Measurements from ENCODE around the gene ARL3.

ARL3 gene

DNA sequence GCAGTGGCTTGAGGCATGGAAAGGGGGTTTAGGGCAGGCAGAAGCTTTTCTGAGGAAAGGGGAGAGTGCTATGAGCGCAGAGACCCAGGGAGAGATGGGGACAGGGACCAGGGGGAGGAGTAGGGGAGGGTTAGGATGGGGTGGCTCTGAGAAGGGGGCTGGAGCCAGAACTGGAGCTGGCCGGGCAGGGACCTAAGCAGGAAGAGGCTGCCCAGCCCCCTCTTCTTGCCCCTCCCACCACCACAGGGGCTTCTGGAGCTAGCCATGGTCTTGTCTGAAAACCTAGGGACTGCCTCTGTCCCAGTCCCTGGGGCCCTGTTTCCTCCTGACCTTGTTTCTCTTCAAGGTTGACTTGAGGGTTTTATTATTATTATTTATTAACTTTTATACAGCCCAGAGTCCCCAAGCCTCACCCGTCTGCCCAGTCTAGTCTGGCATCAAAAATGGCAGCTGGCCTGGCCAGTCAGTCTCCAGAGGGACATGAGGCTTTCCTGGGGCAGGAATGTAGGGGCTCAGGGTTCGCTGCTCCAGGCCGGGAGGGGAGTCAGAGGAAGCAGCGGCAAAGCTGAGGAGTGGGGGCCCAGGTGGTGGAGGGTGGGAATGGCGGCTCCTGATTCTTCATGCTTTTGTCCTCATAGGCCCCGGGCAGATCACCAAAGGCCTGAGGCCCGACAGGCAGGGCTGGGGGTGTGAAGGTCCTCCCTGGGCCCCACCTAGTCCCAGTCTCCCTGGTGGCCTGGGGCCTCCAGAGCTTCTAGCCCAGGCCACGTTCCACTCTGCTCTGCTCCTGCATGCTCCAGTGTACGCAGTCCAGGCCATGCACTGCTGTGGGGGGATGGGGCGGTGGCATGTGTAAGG, 64.2 kb downstream of the ARL3 start:
- DNase-seq: no peak

DNA sequence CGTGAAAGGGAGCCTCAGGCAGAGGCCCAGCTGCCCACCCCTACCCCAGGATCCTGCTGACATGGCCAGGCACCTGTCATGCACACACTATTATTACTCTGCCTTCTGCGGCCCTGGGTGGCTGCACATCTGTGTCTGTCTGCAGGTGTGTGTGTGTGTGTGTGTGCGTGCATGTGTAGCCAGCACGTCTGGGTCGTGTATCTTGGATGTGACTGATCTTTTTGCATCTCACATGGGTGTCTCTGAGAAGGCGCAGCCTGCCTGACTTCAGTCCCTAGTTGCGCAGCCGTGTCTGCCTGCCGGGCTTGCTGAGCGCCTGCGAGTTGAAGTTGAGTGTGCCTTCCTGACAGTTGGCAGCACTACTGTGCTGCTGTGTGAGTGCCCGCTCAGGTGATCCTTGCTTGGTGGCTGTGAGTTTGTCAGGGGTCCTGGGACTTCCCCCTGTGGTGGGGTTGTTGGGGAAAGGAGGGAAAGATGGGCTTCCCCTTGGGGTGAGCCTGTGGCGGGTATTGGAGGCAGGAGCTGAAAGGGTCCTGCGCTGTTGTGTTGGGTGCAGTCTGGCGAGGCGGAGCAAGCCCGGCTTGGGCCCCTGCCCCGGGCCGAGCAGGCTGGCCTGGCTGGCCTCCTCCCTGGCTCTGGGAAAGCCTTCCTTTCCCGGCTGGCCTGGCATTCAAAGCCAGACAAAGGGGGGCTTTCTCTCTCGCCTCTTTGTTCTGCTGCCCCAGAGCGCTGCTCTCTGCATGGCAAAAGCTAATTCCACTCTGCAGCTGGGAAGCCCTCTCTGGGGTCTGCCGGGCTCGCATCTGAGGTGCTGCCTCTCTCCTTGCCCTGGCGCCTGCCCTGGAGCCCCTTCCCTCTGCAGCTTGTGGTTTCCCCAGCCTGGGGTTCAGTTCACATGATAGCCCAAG, 65.1 kb downstream of the ARL3 start:
- DNase-seq: no peak

DNA sequence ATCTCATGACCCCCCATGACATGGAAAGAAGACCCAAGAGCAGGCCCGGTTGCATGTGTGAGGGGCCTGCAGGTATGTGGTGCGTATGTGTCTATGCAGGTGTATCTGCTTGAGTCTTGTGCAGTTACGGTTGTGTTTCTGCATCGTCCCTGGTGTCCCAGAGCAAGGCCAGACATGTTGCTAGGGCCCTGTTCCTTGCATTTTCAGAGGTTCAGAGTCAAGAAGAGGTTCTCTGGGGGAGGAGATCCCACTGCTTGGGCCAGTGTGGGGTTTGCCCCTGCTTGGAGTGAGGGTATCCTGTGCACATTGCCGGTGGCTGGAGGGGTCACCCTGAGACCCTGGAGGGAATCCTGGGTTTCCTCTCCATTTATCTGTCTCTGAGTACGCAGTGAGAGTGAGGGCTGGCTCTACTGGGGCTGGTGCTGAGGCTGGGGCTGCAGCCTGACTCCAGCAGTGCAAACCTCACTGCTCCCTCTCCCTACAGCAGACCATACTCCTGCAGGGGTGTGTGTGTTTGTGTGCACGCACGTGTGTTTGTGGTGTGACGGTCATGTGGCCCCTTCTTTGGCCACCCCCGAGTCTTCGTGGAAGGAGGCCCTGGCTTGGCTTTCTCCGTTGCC, 65.8 kb downstream of the ARL3 start:
- DNase-seq: no peak

DNA sequence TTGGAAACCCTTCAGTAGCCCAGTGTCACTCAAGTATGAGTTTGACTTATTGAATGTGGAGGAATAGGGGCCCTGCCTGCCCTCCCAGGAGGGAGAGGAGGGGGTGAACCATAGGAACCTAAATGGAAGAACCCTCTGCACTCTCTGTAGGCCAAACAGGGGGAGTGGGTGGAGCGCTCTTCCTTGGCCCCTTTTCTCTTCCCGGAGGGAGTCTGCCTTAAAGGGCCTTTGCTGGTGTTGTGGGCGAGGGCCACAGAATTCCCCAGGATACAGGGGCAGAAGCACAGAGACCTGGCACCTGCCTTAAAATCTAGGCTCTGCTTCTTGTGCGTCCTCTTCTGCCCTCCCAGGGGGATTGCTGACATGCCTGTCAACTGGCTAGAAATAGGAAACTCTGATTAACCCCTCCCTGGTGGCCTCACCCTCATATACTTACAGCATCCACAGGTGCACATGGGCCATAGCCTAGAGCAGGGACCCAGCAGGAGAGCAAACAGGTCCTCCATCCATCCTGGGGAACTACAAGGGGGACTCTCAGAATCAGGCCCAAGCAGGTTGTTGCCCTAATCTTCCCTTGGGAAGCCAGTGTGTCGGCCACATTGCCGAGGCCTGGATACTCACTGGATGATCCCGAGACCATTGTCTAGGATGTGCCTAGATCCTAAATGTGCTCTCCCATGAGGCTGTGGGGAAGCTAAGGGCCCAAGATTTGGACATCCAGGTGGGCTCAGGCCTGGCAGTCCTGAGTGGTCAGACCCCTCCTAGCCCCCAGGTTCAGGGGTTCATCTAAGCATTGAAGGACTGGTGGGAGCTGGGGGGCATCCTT, 66.5 kb downstream of the ARL3 start:
- DNase-seq: no peak

DNA sequence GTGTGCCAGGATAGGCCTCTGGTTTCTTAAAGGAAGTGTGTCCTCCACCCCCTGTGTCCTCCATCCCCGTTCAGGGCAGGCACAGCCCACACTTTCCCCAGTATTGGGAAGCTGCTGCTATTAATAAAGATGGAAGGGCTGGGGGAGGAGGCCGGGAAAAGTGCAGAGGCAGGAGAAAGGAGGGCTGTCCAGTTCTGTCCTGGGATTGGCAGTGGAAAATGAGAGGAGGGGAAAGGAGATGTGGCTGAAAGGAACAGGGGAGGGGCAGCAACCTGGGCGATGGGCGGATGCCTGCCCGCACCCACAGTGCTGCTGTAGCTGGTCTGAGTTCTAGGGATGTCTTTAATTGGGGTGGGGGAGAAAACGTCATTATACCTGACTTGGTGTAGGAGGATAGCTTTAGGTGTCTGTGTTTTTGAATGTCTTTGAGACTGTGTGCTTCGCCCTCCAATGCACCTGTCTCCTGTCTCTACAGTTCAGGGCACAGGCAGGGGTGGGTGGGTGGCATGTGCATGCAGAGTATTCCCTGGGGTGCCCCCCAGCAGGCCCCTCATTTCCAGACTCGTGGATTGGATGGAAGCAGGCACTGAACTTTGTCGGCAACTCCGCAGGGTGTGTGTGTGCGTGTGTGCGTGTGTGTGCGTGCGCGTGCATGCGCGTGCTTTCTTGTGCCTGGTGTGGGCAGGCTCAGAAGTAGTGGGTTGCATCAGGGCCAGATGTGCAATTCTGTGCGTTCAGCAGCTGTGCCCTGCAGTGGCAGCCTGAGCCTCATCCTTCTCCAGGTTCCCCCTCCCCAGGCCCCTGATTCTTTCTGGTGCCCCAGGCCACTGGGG, 67.4 kb downstream of the ARL3 start:
- no peak for DNase-seq

DNA sequence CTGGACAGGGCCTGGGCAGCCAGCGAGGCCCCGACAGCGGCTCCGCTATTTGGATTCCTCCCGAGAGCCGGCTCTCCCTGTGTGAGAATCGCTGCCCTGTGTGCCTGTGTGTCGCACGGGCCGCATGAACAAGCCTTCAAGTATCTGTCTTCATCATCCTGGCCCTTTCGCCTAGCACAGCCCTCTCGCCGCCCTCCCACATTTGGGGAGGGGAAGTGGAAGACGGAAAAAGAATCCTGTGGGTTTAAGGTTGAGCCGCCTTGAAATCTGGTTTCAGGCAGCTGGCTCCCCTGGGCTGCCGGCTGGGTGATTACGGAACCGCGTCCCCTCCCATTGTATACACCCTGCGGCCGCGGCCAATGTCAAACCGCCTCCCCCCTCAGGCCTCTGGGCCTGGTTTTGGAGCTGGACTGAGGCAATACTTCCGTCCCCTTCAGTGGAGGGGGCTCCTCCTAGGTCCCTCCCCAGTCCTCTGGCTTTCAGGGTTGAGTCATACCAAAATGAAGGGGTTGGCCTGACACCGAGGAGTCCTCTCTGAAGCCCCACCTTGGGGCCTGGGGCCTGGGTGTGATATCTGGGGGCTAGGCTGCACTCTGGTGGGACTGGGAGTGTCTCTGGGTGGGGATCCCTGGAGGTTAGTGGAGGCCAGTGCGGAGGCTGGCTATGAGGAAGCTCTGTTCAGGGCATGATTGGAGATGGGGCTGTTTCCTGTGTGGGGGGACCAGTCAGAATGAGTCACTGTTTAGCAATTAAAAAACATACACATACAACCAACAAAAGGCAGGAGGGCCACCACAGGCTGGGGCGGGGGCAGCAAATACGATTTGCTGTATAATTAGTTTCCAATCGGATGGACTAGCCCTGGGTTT, 68.2 kb downstream of the ARL3 start:
- peak; percentile 91 for DNase-seq

DNA sequence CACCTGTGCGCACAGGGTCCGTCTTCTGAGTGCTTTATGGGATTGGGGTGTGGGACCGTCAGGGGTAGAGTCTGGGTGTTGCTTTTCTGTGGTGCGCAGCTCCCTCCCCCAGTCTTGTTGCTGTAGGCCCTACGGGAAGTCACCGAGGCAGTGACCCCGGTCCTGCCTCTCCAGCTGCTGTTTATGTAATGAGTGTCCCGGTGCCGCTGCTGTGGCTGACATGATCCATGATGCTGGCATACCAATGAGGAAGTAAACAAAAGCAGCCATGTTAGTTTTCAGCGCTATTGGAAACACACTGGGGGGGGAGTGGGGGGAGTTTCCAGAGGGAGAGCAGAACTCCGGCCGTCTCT, 68.8 kb downstream of the ARL3 start:
- DNase-seq: no peak

DNA sequence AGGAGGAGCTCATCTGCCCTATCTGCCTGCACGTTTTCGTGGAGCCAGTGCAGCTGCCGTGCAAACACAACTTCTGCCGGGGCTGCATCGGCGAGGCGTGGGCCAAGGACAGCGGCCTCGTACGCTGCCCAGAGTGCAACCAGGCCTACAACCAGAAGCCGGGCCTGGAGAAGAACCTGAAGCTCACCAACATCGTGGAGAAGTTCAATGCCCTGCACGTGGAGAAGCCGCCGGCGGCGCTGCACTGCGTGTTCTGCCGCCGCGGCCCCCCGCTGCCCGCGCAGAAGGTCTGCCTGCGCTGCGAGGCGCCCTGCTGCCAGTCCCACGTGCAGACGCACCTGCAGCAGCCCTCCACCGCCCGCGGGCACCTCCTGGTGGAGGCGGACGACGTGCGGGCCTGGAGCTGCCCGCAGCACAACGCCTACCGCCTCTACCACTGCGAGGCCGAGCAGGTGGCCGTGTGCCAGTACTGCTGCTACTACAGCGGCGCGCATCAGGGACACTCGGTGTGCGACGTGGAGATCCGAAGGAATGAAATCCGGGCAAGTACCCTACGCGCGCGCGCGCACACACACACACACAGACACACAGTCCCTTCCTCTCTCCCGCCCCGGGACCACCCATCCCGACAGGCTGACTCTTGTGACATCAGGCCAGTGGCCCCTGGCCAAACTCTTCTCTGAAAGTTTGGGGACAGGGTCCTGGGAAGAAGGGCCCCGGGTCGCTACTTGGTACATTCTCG, 69.4 kb downstream of the ARL3 start:
- peak; percentile 17 for DNase-seq

DNA sequence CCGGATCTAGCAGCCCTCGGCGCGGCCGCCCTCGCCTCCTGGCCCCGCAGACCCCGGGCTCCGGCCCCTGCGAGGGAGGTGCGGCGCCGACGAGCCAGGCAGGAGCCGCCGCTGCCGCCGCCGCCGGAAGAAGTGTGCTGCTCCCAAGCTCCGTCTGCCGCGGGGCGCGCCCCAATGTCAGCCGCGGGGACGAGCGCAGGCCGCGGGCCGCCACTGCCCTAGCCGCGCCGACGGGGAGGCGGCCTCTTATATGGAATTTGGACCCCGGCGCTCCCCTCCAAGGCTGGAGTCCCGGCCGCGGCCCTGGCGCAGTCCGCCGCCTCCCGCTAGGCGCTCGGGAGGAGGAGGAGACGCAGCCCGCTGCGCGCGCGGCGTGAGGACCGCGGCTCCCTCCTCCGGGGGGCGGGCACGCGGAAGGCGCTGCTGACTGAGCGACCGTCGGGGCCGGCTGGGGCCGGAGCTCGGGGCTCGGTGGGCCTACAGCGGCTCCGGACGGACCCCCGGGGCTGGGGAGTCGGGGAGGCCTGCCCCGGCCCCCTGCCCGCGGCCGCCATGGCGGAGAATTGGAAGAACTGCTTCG, 70.0 kb downstream of the ARL3 start, which contains the start of gene TRIM8:
Gene TRIM8 (plus strand): TSS at position 414 of the 580 bp plus-strand sequence. CDS start 139 bp downstream, at position 553.
- DNase-seq: no peak

DNA sequence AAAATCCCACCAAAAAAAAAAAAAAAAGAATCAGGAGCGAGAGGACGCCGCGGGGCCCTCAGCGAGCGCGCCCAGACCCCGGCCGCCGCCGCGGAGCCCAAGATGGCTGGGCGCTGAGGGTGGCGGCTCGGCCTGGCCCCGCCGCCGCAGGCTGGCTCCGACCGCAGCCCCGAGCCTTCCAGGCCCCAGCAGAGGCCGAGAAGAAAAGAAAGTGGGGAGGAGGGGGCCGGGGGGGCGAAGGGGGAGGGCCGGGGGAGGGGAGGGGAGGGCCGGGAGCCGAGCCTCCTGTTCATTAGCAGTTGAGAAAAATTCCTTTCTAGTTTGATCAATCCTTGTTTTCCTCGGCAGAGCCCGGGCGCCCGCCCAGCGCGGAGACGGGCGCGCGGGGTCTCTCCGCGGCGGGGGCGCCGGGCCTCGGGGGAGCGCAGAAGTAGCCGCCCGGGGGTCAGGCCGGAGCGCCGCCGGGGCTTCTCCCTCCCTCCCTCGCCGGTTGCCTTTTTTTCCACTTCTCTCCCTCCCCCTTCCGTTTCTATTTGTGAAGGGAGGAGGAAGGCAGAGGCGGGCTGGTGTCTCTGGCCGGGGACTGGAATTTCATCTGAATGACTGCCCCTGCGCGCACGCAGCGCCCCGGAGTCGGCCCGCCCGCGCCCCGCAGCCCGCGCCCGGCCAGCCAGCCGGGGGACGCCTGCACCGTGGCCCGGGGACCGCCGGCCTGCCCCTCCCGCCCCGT, 70.7 kb downstream of the ARL3 start:
- no peak for DNase-seq

DNA sequence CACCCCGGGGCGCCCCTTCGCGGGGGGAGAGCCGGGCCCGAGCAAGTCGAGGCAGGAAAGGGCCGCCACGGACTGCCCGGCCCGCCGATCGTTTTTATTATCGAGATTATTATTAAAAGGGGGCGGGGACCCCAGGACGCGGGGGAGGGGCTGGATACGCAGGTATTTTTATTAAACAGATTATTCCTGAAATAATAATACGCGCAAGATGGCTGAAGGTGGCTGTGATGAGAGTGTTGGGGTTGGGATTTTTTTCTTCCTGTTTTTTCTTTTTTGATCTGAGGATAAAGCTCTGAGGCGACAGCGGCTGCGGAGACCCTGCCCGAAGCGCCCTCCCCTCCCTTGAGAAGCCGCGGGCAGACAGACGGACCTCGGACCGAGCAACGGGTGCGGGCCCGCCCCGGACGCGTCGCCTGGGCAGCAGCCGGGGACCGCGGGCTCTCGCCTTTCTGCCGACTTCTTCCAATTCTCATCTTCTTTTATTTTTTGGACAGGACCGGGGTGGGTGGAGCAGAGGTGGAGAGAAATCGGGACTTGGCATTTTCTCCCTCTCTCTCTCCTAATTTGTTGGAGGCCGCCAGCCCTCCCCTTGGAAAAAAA, 71.4 kb downstream of the ARL3 start:
- DNase-seq: no peak

DNA sequence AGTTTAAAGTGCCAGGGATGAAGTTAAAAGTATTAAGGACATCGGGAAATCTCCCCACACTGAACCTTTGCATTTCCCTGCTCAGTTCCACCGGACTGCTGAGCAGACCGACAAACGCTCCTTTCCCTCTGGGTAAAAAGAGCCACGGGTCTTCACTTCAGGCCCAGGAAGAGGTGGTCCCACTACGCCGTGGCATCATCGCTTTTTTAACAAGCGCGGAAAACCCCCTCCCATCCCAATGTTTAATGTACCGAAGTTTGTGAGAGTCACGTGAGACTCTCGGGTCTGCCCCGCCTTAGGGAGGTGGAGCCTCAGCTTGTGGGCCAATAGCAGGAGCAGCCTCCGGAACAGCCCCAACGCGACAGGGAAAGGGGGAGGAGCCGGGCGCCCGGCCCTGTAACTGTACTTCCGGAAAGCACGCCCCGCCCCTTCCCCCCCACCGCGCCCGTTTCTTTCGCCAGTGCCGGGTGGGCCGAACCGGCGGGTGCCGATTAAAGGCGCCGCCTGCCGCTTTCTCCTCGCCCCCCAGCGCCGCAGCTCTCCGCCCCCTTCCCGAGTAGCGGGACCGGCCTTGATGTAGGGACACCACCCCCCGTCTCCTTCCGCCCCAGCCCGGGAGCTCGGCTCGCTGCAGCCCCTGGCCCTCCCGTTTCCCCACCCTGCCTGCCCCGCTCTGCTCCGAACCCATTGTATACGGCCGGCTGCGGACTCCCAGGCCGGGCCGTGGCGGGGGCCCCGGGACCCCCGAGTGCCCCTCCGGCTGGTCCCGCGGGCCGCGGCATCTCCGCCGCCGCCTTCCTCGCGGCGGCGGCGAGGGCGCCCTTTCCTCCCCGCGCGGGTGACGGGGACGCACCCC, 72.1 kb downstream of the ARL3 start:
- DNase-seq: peak; percentile 86

DNA sequence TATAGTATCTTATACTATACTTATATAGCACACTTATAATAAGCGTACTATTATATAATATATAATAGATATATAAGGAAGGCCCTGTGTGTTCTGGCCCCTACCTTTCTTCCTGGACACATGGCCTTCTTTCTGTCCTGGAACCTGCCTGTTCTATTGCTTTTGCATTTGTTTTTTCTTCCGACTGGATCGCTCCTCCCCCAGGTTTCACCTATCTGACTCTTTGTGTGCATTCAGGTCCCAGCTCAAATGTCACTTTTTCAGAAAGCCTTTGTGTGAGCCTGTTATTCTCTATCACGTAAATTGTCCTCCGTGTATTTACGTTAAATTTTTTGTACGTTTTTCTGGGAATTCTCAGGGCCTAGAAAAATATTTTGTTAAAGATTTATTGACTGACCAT, 72.8 kb downstream of the ARL3 start:
- no peak for DNase-seq

DNA sequence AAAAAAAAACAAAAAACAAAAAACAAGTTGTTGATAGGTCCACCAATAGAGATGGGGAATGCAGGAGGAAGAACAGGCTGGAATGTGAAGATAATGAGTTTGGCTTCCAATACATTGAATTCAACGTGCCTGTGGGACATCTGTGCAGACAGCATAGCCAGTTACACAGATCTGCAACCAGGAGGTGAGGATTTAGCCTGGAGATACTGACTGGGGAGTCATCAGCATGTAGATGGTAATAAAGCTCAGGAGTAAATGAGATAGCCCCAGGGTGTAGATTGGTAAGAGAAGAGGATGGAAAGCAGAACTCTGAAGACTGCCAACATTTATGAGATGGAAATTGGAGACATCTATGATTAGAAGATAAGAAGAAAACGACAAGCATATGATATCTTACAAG, 74.7 kb downstream of the ARL3 start:
- no peak for DNase-seq

DNA sequence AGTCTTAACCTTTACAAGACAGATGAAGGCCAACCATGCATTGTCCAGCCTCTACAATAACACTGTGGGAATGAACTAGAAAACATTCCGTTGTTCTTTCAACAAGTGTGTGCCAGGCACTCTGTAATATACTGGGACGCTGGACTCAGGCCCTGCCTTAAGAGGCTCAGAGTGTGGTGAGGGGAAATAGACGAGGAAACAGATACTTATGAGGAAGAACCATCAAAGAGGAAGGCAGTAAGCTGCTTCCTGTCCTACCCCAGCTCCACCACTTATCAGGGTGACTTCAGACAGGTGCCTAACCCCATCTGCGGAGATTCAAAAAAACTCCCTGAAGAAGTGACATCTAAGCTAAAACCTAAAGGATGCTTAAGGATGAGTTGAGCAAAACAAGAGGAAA, 78.8 kb downstream of the ARL3 start:
- DNase-seq: no peak

DNA sequence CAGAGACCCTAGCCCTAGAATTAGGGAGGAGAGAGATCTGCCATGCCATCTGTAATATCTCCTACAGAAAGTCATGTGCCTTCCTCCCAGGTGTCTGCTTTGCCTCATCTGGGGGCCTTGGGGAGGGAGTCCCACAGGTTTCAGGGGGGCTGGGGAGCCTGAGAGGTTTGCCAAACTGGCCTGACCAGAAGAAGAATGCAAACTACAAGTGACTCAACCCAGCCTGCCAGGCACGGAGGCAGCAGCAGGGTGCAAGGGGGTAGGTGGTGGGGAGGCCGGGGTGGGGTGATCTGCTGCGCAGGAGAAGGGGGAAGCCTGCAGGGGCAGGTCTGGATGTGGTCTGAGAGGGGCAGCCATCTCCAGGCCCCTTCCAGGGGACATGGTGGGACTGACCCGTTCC, 79.5 kb downstream of the ARL3 start:
- no peak for DNase-seq

DNA sequence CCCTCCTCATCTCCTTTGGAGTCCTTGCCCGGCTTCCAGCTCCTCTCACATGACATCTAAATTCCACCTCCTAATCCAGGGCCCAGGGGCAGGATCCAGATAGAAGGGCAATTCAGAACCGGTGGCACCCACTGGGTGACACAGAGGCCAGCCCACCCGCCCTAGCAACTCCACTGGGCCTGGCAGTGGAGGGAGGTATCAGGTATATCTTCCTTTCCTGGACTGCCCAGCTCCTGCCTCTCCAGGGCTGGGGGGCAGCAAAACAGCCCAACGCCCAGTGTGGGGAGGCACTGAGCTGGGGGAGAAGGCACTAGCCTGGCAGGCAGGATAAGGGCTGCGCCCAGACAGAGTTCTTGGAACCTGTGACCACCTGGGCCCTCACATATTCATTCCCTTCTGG, 80.3 kb downstream of the ARL3 start:
- DNase-seq: no peak
